BE2C (cell line): ENCODE results near the gene ATF6.

Experiments used
- DNase-seq: peaks from one replicate; pipeline ENCODE4 v3.0.0-alpha.2; 2020
- H3K27me3 ChIP-seq: fragments of 250-450 bp; sonication (Bioruptor Pico); 2 replicates; pipeline ENCODE4 v1.5.1; 2020; ENCODE audit warnings: mild to moderate bottlenecking
- H3K36me3 ChIP-seq: fragments of 250-450 bp; sonication (Bioruptor Pico); 2 replicates; pipeline ENCODE4 v1.5.1; 2020; ENCODE audit warnings: mild to moderate bottlenecking
- H3K4me1 ChIP-seq: fragments of 250-450 bp; sonication (Bioruptor Pico); 2 replicates; pipeline ENCODE4 v1.5.1; 2020
- H3K4me3 ChIP-seq: 2 replicates; pipeline ENCODE4 v1.5.1; 2011; ENCODE audit warnings: low read depth, low read length
- H3K9me3 ChIP-seq: fragments of 250-450 bp; sonication (Bioruptor Pico); 2 replicates; pipeline ENCODE4 v1.5.1; 2020
- TF ChIP-seq, protein P1 (sequence below): IDR thresholded peaks from 2 replicates; pipeline ENCODE4 v1.5.1; 2012; ENCODE audit warnings: mild to moderate bottlenecking, low read depth, low read length

The ATF6 gene

DNA sequence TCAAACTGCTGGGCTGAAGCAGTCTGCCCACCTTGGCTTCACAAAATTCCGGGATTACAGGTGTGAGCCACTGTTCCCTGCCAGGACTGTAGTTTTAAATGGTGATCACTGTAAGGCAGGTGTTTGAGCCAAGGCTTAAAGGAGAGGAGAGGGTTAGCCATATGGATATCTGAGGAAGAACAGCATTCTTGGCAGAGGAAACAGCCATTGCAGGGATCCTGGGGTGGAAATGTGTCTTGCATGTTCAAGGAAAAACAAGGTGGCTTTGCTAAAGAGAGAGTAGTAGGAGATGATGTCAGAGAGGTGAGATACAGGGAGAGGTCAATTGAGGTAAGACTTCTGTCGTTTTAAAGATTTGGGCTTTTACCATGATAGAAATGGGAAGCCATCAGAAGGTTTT is 73.5 kb downstream of the ATF6 start:
- no peak for DNase-seq
- TF ChIP-seq, protein P1, sequence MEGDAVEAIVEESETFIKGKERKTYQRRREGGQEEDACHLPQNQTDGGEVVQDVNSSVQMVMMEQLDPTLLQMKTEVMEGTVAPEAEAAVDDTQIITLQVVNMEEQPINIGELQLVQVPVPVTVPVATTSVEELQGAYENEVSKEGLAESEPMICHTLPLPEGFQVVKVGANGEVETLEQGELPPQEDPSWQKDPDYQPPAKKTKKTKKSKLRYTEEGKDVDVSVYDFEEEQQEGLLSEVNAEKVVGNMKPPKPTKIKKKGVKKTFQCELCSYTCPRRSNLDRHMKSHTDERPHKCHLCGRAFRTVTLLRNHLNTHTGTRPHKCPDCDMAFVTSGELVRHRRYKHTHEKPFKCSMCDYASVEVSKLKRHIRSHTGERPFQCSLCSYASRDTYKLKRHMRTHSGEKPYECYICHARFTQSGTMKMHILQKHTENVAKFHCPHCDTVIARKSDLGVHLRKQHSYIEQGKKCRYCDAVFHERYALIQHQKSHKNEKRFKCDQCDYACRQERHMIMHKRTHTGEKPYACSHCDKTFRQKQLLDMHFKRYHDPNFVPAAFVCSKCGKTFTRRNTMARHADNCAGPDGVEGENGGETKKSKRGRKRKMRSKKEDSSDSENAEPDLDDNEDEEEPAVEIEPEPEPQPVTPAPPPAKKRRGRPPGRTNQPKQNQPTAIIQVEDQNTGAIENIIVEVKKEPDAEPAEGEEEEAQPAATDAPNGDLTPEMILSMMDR = no peak

DNA sequence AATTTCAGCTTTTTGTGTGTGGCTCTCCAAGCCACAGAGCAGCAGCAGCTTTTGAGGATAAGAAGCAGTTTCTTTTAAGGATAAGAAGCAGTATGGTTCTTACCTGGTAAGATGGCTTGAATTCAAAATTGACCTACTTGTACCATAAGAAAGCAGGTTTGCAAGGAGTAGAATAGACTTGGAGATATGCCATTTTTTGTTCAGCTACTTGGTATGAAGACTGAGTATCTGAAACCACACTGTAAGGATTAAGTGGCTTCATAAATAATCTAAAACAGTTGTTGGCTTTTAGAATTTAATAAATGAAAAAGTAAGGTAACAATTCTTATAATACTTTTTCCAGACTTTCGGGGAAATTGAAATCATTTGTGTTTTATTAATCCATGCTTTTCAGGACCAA is 74.2 kb downstream of the ATF6 start:
- DNase-seq = no peak
- H3K36me3 ChIP-seq = no peaks in the 10 kb centered on the region; the same call in 1 of the 2 replicates
- H3K4me3 ChIP-seq = no peak overlapping the region
- TF ChIP-seq, protein P1 = no peak
- no peaks in the 10 kb centered on the region for H3K9me3 ChIP-seq
- H3K4me1 ChIP-seq = no peaks in the 10 kb centered on the region
- H3K27me3 ChIP-seq = no peaks in the 10 kb centered on the region

More for the DNA sequence above, 73.5 kb downstream of the ATF6 start:
- no peak overlapping the region for H3K4me3 ChIP-seq
- H3K27me3 ChIP-seq = no peaks in the 10 kb centered on the region
- H3K9me3 ChIP-seq = no peaks in the 10 kb centered on the region; the same call in 1 of the 2 replicates
- H3K4me1 ChIP-seq = no peaks in the 10 kb centered on the region
- H3K36me3 ChIP-seq = no peaks in the 10 kb centered on the region; the same call in 1 of the 2 replicates

DNA sequence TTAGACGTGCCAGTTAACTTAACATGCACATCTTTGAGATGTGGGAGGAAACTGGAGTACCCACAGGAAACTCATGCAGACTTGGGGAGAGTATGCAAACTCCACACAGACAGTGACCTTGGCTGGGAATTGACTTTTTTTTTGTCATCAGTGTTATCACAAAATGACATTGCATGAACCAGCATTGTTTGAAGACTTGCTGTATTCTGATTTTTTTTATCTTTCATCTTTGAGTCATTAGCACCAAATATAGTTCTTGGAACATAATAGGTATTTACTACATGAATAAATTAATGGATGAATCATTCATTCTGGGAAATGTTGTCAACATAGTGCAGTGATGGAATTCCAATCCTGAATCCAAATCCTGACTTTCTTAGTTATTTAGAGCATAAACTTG is 77.0 kb downstream of the ATF6 start:
- H3K9me3 ChIP-seq = no peaks in the 10 kb centered on the region
- DNase-seq = no peak
- H3K36me3 ChIP-seq = no peaks in the 10 kb centered on the region; the same call in none of the 2 replicates
- H3K4me3 ChIP-seq = no peak overlapping the region
- no peaks in the 10 kb centered on the region for H3K4me1 ChIP-seq
- H3K27me3 ChIP-seq = no peaks in the 10 kb centered on the region
- TF ChIP-seq, protein P1 = no peak

DNA sequence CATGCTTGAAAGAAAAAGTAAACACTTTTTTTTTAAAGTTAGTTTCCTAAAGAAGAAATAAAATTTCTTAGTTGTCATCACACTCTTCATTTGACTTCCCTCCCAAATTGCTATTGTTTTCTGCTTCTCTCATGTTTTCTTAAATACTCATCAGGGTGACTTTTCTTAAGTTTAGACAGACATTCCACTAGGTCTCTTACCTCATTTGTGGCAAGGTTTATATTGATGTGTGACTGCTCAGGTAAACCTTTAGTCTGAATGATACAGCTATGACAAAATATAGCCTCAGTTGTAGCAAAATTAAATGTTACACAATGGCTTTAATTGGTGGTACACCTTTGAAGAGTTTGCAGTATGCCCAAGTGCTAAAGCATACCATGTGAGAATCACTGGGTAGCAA is 78.6 kb downstream of the ATF6 start:
- Histone ChIP-seq H3K27me3 (no peaks in the 10 kb centered on the region), H3K9me3 (no peaks in the 10 kb centered on the region), H3K4me3 (no peak overlapping the region), H3K36me3 (no peaks in the 10 kb centered on the region; the same call in none of the 2 replicates), H3K4me1 (no peaks in the 10 kb centered on the region)
- TF ChIP-seq, protein P1 = no peak
- DNase-seq = no peak

DNA sequence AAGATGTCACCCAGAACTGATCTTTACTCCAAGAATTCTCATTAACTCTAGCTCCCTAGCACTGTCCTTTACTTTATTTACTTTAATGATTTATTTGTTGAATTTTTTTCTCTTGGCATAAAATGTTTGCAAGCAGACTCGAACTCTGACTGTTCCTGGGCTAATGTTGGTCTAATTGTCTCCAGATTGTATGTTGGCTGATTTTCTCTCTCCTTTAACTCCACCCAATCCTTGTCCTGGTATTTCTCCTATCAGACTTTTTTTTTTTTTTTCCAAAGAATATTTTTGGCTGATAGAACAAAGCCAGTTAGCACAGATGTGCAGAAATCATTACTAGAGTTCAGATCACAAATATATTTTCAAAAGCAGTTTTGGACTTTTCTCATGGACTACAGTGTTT is 82.6 kb downstream of the ATF6 start:
- H3K4me3 ChIP-seq = no peak overlapping the region
- H3K9me3 ChIP-seq = no peaks in the 10 kb centered on the region
- TF ChIP-seq, protein P1 = no peak
- H3K36me3 ChIP-seq = peaks cover 8% of the 10 kb centered on the region
- H3K27me3 ChIP-seq = no peaks in the 10 kb centered on the region
- H3K4me1 ChIP-seq = no peaks in the 10 kb centered on the region
- no peak for DNase-seq

DNA sequence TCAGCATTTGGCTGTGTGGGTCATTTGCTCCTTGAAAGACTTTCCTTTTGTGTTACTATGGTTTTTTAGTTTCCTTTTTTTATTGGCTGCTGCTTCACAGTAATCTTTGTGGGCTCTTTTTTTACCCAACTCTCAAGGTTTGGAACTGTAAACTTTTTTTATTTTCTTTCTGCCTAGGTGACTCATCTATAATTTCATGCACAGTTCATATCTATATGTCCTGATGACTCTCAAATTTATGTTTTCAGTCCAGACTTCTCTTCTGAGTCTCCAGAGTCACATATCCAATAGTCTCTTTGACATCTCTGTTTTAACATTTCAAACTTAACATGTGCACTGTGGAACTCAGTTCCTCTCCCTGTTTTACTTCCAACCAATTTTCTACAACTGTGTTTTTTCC is 83.4 kb downstream of the ATF6 start:
- DNase-seq = no peak
- Histone ChIP-seq H3K36me3 (peaks cover 9% of the 10 kb centered on the region), H3K4me1 (no peaks in the 10 kb centered on the region), H3K27me3 (no peaks in the 10 kb centered on the region), H3K4me3 (no peak overlapping the region), H3K9me3 (no peaks in the 10 kb centered on the region)
- TF ChIP-seq, protein P1 = no peak
